HEK293 (cell line): ENCODE data around the gene PIGR.
A peak's percentile ranks its signal among the peaks of the same experiment; 100 is the strongest.

ENCODE experiments used
- CTCF ChIA-PET: fragments of 350-600 bp; formaldehyde crosslinking; extraction: SDS; loops from one replicate; lab custom pipeline; 2021; ENCODE audit warnings: antibody characterized with exemption; lab: Yijun Ruan, JAX
- POLR2A ChIA-PET: fragments of 300-600 bp; formaldehyde crosslinking; extraction: SDS; loops from one replicate; lab custom pipeline; 2020; ENCODE audit warnings: antibody characterized with exemption, inconsistent platforms; lab: Yijun Ruan, JAX
- H3K27ac ChIP-seq: fragments of 200-500 bp; sonication (Bioruptor generic); 2 replicates; pipeline ENCODE4 v1.5.1; 2014; ENCODE audit warnings: low read depth, low read length, control low read depth, inconsistent platforms; ENCODE audit errors: extremely low read depth
- H3K36me3 ChIP-seq, 2 experiments: fragments of 200-500 bp in 1 of 2; sonication (Bioruptor generic) in 1 of 2; 1 replicate in 1 of 2; 2 replicates in 1 of 2; pipeline ENCODE4 v1.5.1; 2014 to 2017; ENCODE audit warnings: inconsistent platforms in 2 of 2, low read length in 2 of 2; ENCODE audit not compliant: control insufficient read depth in 2 of 2, insufficient read depth in 1 of 2
- H3K4me1 ChIP-seq: fragments of 200-500 bp; sonication (Bioruptor generic); 2 replicates; pipeline ENCODE4 v1.5.1; 2014; ENCODE audit warnings: mild to moderate bottlenecking, low read length, inconsistent platforms; ENCODE audit not compliant: control insufficient read depth, insufficient read depth
- H3K4me3 ChIP-seq: 2 replicates; pipeline ENCODE4 v1.5.1; 2011; ENCODE audit warnings: low read depth, mild to moderate bottlenecking, control low read depth, low read length, moderate library complexity
- H3K9me3 ChIP-seq: fragments of 200-500 bp; sonication (Bioruptor generic); 2 replicates; pipeline ENCODE4 v1.5.1; 2014; ENCODE audit warnings: low read depth, low read length, inconsistent platforms; ENCODE audit not compliant: control insufficient read depth, insufficient read depth
- CTCF ChIP-seq: fragments of 450-650 bp; formaldehyde crosslinking; IDR thresholded peaks from 2 replicates; pipeline ENCODE4 v1.5.1; 2016; ENCODE audit warnings: missing biosample characterization, missing genetic modification characterization
- GLI2 ChIP-seq: fragments of 450-650 bp; formaldehyde crosslinking; IDR thresholded peaks from 2 replicates; pipeline ENCODE4; 2017; ENCODE audit warnings: missing biosample characterization, missing genetic modification characterization, low read depth, borderline replicate concordance
- HOXA7 ChIP-seq: sonication (generic); formaldehyde crosslinking; IDR thresholded peaks from 2 replicates; pipeline ENCODE4 v1.8.1; 2022; ENCODE audit warnings: missing genetic modification reagents, borderline replicate concordance
- IKZF3 ChIP-seq: fragments of 450-650 bp; IDR thresholded peaks from 2 replicates; pipeline ENCODE4 v1.5.0; 2018; ENCODE audit warnings: missing biosample characterization, mild to moderate bottlenecking, missing genetic modification characterization, moderate library complexity
- OSR2 ChIP-seq: fragments of 450-650 bp; formaldehyde crosslinking; IDR thresholded peaks from 2 replicates; pipeline ENCODE4 v1.5.1; 2016; ENCODE audit warnings: missing biosample characterization, missing genetic modification characterization
- PRDM1 ChIP-seq: fragments of 450-650 bp; formaldehyde crosslinking; IDR thresholded peaks from 2 replicates; pipeline ENCODE4; 2016; ENCODE audit warnings: missing biosample characterization, missing genetic modification characterization
- REST ChIP-seq: fragments of 450-650 bp; formaldehyde crosslinking; IDR thresholded peaks from 2 replicates; pipeline ENCODE4 v1.5.1; 2016; ENCODE audit warnings: missing biosample characterization, missing genetic modification characterization
- SETDB1 ChIP-seq: IDR thresholded peaks from one replicate; pipeline ENCODE4 v1.6.1; 2017; ENCODE audit warnings: mild to moderate bottlenecking, low read length, moderate library complexity, mixed read lengths; ENCODE audit not compliant: insufficient read length
- ZBTB8A ChIP-seq: fragments of 450-650 bp; formaldehyde crosslinking; IDR thresholded peaks from 2 replicates; pipeline ENCODE4 v1.5.1; 2016; ENCODE audit warnings: missing biosample characterization, missing genetic modification characterization
- ZFHX2 ChIP-seq: fragments of 450-650 bp; formaldehyde crosslinking; conservative IDR thresholded peaks from 2 replicates; pipeline ENCODE4 v1.5.1; 2016; ENCODE audit warnings: missing biosample characterization, missing genetic modification characterization
- ZFP3 ChIP-seq: fragments of 450-650 bp; formaldehyde crosslinking; IDR thresholded peaks from 2 replicates; pipeline ENCODE4 v1.5.1; 2016; ENCODE audit warnings: low read depth, missing biosample characterization, missing genetic modification characterization
- ZNF112 ChIP-seq: fragments of 450-650 bp; formaldehyde crosslinking; IDR thresholded peaks from 2 replicates; pipeline ENCODE4 v1.5.0; 2017; ENCODE audit warnings: missing biosample characterization, missing genetic modification characterization
- ZNF132 ChIP-seq: fragments of 450-650 bp; formaldehyde crosslinking; IDR thresholded peaks from 2 replicates; pipeline ENCODE4 v1.5.1; 2017; ENCODE audit warnings: missing biosample characterization, missing genetic modification characterization, borderline replicate concordance
- ZNF19 ChIP-seq: fragments of 450-650 bp; formaldehyde crosslinking; IDR thresholded peaks from 2 replicates; pipeline ENCODE4; 2016; ENCODE audit warnings: missing biosample characterization, missing genetic modification characterization, low read depth
- ZNF214 ChIP-seq: fragments of 450-650 bp; formaldehyde crosslinking; IDR thresholded peaks from 2 replicates; pipeline ENCODE4 v1.5.1; 2017; ENCODE audit warnings: missing biosample characterization, mild to moderate bottlenecking, missing genetic modification characterization, borderline replicate concordance
- ZNF221 ChIP-seq: fragments of 450-650 bp; formaldehyde crosslinking; IDR thresholded peaks from 2 replicates; pipeline ENCODE4 v1.5.1; 2017; ENCODE audit warnings: missing biosample characterization, missing genetic modification characterization, borderline replicate concordance
- ZNF23 ChIP-seq: fragments of 450-650 bp; formaldehyde crosslinking; IDR thresholded peaks from 2 replicates; pipeline ENCODE4 v1.5.1; 2016; ENCODE audit warnings: missing biosample characterization, missing genetic modification characterization, borderline replicate concordance
- ZNF26 ChIP-seq: fragments of 450-650 bp; formaldehyde crosslinking; IDR thresholded peaks from 2 replicates; pipeline ENCODE4 v1.5.1; 2016; ENCODE audit warnings: missing biosample characterization, missing genetic modification characterization
- ZNF280C ChIP-seq: fragments of 450-650 bp; formaldehyde crosslinking; IDR thresholded peaks from 2 replicates; pipeline ENCODE4 v1.5.1; 2016; ENCODE audit warnings: missing biosample characterization, missing genetic modification characterization
- ZNF280D ChIP-seq: fragments of 450-650 bp; formaldehyde crosslinking; IDR thresholded peaks from 2 replicates; pipeline ENCODE4 v1.5.1; 2016; ENCODE audit warnings: missing biosample characterization, missing genetic modification characterization
- ZNF350 ChIP-seq: fragments of 450-650 bp; formaldehyde crosslinking; IDR thresholded peaks from 2 replicates; pipeline ENCODE4 v1.5.0; 2017; ENCODE audit warnings: missing biosample characterization, mild to moderate bottlenecking, missing genetic modification characterization
- ZNF561 ChIP-seq: fragments of 450-650 bp; IDR thresholded peaks from 2 replicates; pipeline ENCODE4 v1.5.1; 2018; ENCODE audit warnings: missing biosample characterization, missing genetic modification characterization, borderline replicate concordance
- ZNF571 ChIP-seq: fragments of 450-650 bp; formaldehyde crosslinking; IDR thresholded peaks from 2 replicates; pipeline ENCODE4 v1.5.0; 2017; ENCODE audit warnings: missing biosample characterization, missing genetic modification characterization
- ZNF843 ChIP-seq: fragments of 450-650 bp; formaldehyde crosslinking; IDR thresholded peaks from 2 replicates; pipeline ENCODE4 v1.5.1; 2016; ENCODE audit warnings: missing biosample characterization, missing genetic modification characterization
- ZXDB ChIP-seq: fragments of 450-650 bp; formaldehyde crosslinking; IDR thresholded peaks from 2 replicates; pipeline ENCODE4 v1.5.1; 2016; ENCODE audit warnings: missing biosample characterization, missing genetic modification characterization

PIGR gene

GRCh38 chr1:206941766-206942418, 4.4 kb downstream of the PIGR start:
- no peaks in the 10 kb centered on the region for H3K36me3 ChIP-seq
- peaks cover 9% of the 10 kb centered on the region for H3K4me1 ChIP-seq
- no peak overlapping the region; the same call in 1 of the 2 replicates for H3K27ac ChIP-seq
- no peaks in the 10 kb centered on the region for H3K9me3 ChIP-seq
- no peak overlapping the region for H3K4me3 ChIP-seq
- ChIA-PET POLR2A (no interaction called here), CTCF (interaction anchor here (0.8 to 1.2 kb wide), 2 partner anchors 10 to 53 kb away, joined by 3 read pairs; no protein-coding TSS in a partner anchor)
- TF ChIP-seq ZNF843 (tag by site-specific recombination), result peak; percentile 83
- no peak for TF ChIP-seq HOXA7 (CRISPR knock-in tag)
- TF ChIP-seq ZNF280D, result no peak
- TF ChIP-seq SETDB1, result no peak
- no peak for TF ChIP-seq ZNF23 (tag by site-specific recombination)
- TF ChIP-seq GLI2 (tag by site-specific recombination), result no peak
- TF ChIP-seq PRDM1 (tag by site-specific recombination), result no peak
- TF ChIP-seq ZNF214 (tag by site-specific recombination), result no peak
- peak; percentile 78 for TF ChIP-seq OSR2 (tag by site-specific recombination)
- no peak; the same call in 1 of the 2 replicates for TF ChIP-seq ZFHX2 (tag by site-specific recombination)
- TF ChIP-seq ZNF350 (tag by site-specific recombination), result no peak
- no peak for TF ChIP-seq ZNF132
- no peak for TF ChIP-seq ZNF221 (tag by site-specific recombination)
- TF ChIP-seq ZNF26 (tag by site-specific recombination), result no peak
- peak; percentile 43; the same call in 1 of the 2 replicates for TF ChIP-seq ZNF561 (tag by site-specific recombination)
- TF ChIP-seq ZFP3 (tag by site-specific recombination), result no peak
- TF ChIP-seq ZXDB (tag by site-specific recombination), result peak; percentile 93
- TF ChIP-seq REST (tag by site-specific recombination), result no peak
- no peak for TF ChIP-seq ZNF19 (tag by site-specific recombination)
- no peak for TF ChIP-seq ZNF571
- no peak for TF ChIP-seq ZNF280C (tag by site-specific recombination)
- TF ChIP-seq CTCF, result no peak
- TF ChIP-seq IKZF3 (tag by site-specific recombination), result peak; percentile 38; the same call in 1 of the 2 replicates
- TF ChIP-seq ZBTB8A (tag by site-specific recombination), result peak; percentile 33; the same call in 1 of the 2 replicates
- no peak for TF ChIP-seq ZNF112 (tag by site-specific recombination)
